GM12801 (cell line): ENCODE measurements around the gene NFKBIL1.

Experiments
- TF ChIP-seq, protein P1 (sequence below): IDR thresholded peaks from one replicate; pipeline ENCODE4 v1.5.1; 2011; ENCODE audit warnings: control low read depth; ENCODE audit not compliant: insufficient read length; ENCODE audit errors: extremely low read depth

Gene NFKBIL1

GRCh38 chr6:31525932-31526591 is 21.3 kb upstream of the NFKBIL1 start:
- TF ChIP-seq, protein P1, sequence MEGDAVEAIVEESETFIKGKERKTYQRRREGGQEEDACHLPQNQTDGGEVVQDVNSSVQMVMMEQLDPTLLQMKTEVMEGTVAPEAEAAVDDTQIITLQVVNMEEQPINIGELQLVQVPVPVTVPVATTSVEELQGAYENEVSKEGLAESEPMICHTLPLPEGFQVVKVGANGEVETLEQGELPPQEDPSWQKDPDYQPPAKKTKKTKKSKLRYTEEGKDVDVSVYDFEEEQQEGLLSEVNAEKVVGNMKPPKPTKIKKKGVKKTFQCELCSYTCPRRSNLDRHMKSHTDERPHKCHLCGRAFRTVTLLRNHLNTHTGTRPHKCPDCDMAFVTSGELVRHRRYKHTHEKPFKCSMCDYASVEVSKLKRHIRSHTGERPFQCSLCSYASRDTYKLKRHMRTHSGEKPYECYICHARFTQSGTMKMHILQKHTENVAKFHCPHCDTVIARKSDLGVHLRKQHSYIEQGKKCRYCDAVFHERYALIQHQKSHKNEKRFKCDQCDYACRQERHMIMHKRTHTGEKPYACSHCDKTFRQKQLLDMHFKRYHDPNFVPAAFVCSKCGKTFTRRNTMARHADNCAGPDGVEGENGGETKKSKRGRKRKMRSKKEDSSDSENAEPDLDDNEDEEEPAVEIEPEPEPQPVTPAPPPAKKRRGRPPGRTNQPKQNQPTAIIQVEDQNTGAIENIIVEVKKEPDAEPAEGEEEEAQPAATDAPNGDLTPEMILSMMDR: no peak

DNA sequence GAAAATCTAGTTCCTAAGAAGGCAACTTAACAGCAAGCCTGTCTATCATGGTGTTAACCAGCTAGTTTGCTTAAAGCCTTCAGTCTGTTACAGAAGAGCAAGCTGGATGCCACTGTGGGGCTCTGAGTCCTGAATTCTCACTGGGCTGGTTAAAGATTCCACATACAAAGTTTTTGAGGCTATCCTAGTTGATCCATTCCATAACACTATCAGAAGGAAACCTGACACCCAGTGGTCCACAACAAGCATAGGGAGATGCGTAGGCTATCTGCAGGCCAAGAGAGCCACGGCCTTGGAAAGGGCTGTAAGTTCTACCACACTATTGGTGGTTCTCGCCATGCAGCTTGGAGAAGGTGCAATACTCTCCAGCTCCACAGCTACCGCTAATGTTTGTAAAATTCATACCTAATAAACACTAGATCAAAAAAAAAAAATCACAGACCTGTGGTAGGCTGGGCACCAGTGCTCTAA is 19.1 kb upstream of the NFKBIL1 start:
- TF ChIP-seq, protein P1: no peak

GRCh38 chr6:31528821-31529328 is 18.5 kb upstream of the NFKBIL1 start, which contains the start of gene MCCD1:
Gene MCCD1, plus strand, starts transcription at chr6:31528962. Its CDS starts 53 bp downstream, at chr6:31529015.
- TF ChIP-seq, protein P1: no peak

- TF ChIP-seq, protein P1: no peak
These were observed 17.9 kb upstream of the NFKBIL1 start for GRCh38 chr6:31529329-31530150.

- TF ChIP-seq, protein P1: no peak
These were observed 16.7 kb upstream of the NFKBIL1 start for GRCh38 chr6:31530659-31531058.

DNA sequence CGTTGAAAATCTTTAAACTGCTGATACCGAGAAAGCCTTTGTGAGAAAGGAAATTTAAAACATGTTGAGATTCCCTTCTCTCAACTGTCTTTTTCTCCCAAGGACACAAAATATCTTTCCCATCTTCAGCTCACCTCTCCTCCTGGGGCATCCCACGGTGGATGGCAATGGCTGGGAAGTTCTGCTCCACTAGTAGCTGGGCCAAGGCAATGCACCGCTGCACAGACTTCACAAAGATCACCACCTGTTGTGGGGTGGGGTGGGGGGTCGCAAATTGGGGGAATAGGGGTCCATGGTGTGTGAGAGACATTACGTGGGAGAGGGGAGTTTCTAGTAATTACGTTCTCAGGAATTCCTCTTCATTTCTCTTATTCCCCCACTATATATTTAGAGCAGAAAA is 16.2 kb upstream of the NFKBIL1 start:
- TF ChIP-seq, protein P1: no peak

DNA sequence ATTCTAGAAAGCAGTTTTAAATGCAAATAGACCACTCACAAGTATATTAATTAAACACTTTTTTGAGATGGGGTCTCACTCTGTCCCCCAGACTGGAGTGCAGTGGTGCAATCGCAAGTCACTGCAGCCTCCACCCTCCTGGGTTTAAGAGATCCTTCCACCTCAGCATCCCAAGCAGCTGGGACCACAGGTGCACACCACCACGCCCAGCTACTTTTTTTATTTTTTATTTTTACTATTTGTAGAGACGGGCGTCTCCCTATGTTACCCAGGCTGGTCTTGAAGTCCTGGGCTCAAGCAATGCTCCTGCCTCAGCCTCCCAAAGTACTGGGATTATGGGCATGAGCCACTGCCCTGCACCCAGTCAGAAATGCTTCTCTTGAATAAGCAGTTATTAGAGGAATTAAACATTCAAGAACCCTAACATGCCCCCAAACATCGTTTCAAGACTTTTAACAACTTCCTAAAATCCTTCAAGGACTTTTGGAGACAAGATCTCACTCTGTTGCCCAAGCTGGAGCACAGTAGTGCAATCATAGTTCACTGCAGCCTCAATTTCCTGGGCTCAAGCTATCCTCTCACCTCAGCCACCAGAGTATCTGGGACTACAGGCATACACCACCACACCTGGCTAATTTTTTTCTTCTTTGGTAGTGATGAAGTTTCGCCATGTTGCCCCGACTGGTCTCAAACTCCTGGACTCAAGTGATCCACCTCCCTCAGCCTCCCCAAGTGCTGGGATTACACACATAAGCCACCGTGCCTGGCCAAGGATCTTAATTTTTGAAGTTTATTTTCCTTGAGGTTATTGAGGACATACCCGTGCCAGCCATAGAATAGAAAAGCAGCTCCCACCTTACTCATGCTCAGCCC is 15.4 kb upstream of the NFKBIL1 start:
- TF ChIP-seq, protein P1: no peak
